ENCODE results near the gene GNB1. TPM values are rescaled to one million over a fixed set of nuclear protein-coding genes. Genes with fewer than 3 reads are reported as not detected.

GNB1 gene
- total RNA-seq, 1 donor from 2014 or later, result 158 TPM

GRCh38 chr1:1928231-1929101 lies 37.6 kb upstream of the GNB1 start:
- Histone ChIP-seq H3K4me3 (no peak overlapping the region), H3K36me3 (no peaks in the 10 kb centered on the region), H3K27ac (replicated peaks) (peak overlapping the region; percentile 73), H3K27me3 (ENCODE audit: low read depth) (no peaks in the 10 kb centered on the region), H3K4me1 (peaks cover 24% of the 10 kb centered on the region), H3K9me3 (replicated peaks) (no peaks in the 10 kb centered on the region)
- DNase-seq, result no peak
- intact Hi-C loops (cut with micrococcal nuclease), result no loop called here
- TF ChIP-seq CTCF (IDR thresholded peaks at IDR 0.05; ENCODE audit: borderline replicate concordance), result no peak

- intact Hi-C loops (cut with micrococcal nuclease), result no loop called here
- H3K9me3 ChIP-seq (replicated peaks), result no peaks in the 10 kb centered on the region
- no peak for DNase-seq
- H3K27me3 ChIP-seq (ENCODE audit: low read depth), result no peaks in the 10 kb centered on the region
- no peak overlapping the region for H3K4me3 ChIP-seq
- H3K4me1 ChIP-seq, result peaks cover 24% of the 10 kb centered on the region
- H3K36me3 ChIP-seq, result no peaks in the 10 kb centered on the region
- no peak for TF ChIP-seq CTCF (IDR thresholded peaks at IDR 0.05; ENCODE audit: borderline replicate concordance)
- peak overlapping the region; percentile 76 for H3K27ac ChIP-seq (replicated peaks)
These were observed 36.9 kb upstream of the GNB1 start for GRCh38 chr1:1927751-1928150.

GRCh38 chr1:1926886-1927660 lies 36.2 kb upstream of the GNB1 start:
- Histone ChIP-seq H3K27me3 (ENCODE audit: low read depth) (no peaks in the 10 kb centered on the region), H3K36me3 (no peaks in the 10 kb centered on the region), H3K27ac (replicated peaks) (peak overlapping the region; percentile 76), H3K4me3 (no peak overlapping the region), H3K4me1 (peaks cover 24% of the 10 kb centered on the region), H3K9me3 (replicated peaks) (no peaks in the 10 kb centered on the region)
- TF ChIP-seq CTCF (IDR thresholded peaks at IDR 0.05; ENCODE audit: borderline replicate concordance), result no peak
- intact Hi-C loops (cut with micrococcal nuclease), result no loop called here
- no peak for DNase-seq

GRCh38 chr1:1926346-1926811 lies 35.5 kb upstream of the GNB1 start:
- no peaks in the 10 kb centered on the region for H3K36me3 ChIP-seq
- intact Hi-C loops (cut with micrococcal nuclease), result no loop called here
- no peak for TF ChIP-seq CTCF (IDR thresholded peaks at IDR 0.05; ENCODE audit: borderline replicate concordance)
- peaks cover 24% of the 10 kb centered on the region for H3K4me1 ChIP-seq
- no peak overlapping the region for H3K4me3 ChIP-seq
- H3K9me3 ChIP-seq (replicated peaks), result no peaks in the 10 kb centered on the region
- H3K27ac ChIP-seq (replicated peaks), result no peak overlapping the region
- no peaks in the 10 kb centered on the region for H3K27me3 ChIP-seq (ENCODE audit: low read depth)
- no peak for DNase-seq

GRCh38 chr1:1925437-1926345 lies 34.8 kb upstream of the GNB1 start:
- DNase-seq, result no peak
- Histone ChIP-seq H3K27ac (replicated peaks) (no peak overlapping the region), H3K4me1 (peaks cover 24% of the 10 kb centered on the region), H3K9me3 (replicated peaks) (no peaks in the 10 kb centered on the region), H3K36me3 (no peaks in the 10 kb centered on the region), H3K4me3 (no peak overlapping the region), H3K27me3 (ENCODE audit: low read depth) (no peaks in the 10 kb centered on the region)
- intact Hi-C loops (cut with micrococcal nuclease), result no loop called here
- TF ChIP-seq CTCF (IDR thresholded peaks at IDR 0.05; ENCODE audit: borderline replicate concordance), result no peak

Measured in left ventricle myocardium inferior (tissue), 1 donor.